HFFc6 (cell line): ENCODE results near the gene CELF3. TPM values are rescaled to one million over a fixed set of nuclear protein-coding genes. Genes with fewer than 3 reads are reported as not detected.

Source experiments
- DNase-seq: peaks from one replicate; pipeline ENCODE4 v3.0.0-alpha.2; 2018
- H3K27ac Mint-ChIP-seq: 2 replicates; pipeline ENCODE4 v1.8.0; 2020; ENCODE audit warnings: mild to moderate bottlenecking, mixed read lengths
- H3K27me3 Mint-ChIP-seq: 2 replicates; pipeline ENCODE4 v1.8.0; 2021; ENCODE audit warnings: mild to moderate bottlenecking, moderate library complexity, mixed read lengths; ENCODE audit not compliant: insufficient read depth
- H3K36me3 Mint-ChIP-seq: 2 replicates; pipeline ENCODE4 v1.8.0; 2021; ENCODE audit warnings: low read depth, mixed read lengths
- H3K4me1 Mint-ChIP-seq: 2 replicates; pipeline ENCODE4 v1.8.0; 2020; ENCODE audit warnings: low read depth, mixed read lengths
- H3K4me3 Mint-ChIP-seq: 2 replicates; pipeline ENCODE4 v1.8.0; 2020; ENCODE audit warnings: mild to moderate bottlenecking, moderate library complexity, mixed read lengths
- H3K9me3 Mint-ChIP-seq: 2 replicates; pipeline ENCODE4 v1.8.0; 2020; ENCODE audit warnings: mild to moderate bottlenecking, mixed read lengths
- total RNA-seq, 6 experiments: library from RNA; stranded (reverse); fragmentation: NEBNext Ultra II Directional; extraction: Animal tissue kit (Norgen Biotek cat#: 25700); gene quantifications; 2 replicates in 1 of 6; 3 replicates in 5 of 6; pipeline ENCODE4 v1.2.3, GENCODE V29; 2021
- TF ChIP-seq, protein P1 (sequence below): fragments of 200-600 bp; sonication (generic); IDR thresholded peaks from 2 replicates; pipeline ENCODE4 v1.5.0; 2021; ENCODE audit warnings: antibody characterized with exemption, mild to moderate bottlenecking

The CELF3 gene
- total RNA-seq, 6 experiments from 2014 or later = not detected

DNA sequence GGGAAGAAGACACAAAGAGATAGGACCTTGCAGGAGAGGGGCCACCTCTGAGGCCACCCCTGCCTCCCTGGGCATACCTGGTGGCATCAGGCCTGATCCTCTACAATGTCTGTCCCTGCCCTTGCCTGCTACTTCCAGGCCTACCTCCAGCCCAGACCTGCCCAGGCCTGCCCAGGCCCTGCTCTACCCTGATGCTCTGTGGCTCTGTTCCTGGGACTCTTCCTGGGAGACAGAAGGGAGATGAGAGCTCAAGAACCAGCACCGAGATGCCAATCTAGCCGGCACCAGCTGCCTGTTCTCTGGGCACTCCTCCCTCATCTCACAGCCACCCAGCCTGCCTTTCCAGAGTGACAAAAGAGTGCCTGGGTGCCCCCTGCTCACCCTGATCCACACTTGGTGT is 2.7 kb downstream of the CELF3 start:
- no peak overlapping the region for H3K27ac Mint-ChIP-seq
- DNase-seq = no peak
- H3K36me3 Mint-ChIP-seq = no peaks in the 10 kb centered on the region
- H3K4me3 Mint-ChIP-seq = no peak overlapping the region
- TF ChIP-seq, protein P1, sequence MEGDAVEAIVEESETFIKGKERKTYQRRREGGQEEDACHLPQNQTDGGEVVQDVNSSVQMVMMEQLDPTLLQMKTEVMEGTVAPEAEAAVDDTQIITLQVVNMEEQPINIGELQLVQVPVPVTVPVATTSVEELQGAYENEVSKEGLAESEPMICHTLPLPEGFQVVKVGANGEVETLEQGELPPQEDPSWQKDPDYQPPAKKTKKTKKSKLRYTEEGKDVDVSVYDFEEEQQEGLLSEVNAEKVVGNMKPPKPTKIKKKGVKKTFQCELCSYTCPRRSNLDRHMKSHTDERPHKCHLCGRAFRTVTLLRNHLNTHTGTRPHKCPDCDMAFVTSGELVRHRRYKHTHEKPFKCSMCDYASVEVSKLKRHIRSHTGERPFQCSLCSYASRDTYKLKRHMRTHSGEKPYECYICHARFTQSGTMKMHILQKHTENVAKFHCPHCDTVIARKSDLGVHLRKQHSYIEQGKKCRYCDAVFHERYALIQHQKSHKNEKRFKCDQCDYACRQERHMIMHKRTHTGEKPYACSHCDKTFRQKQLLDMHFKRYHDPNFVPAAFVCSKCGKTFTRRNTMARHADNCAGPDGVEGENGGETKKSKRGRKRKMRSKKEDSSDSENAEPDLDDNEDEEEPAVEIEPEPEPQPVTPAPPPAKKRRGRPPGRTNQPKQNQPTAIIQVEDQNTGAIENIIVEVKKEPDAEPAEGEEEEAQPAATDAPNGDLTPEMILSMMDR = no peak
- H3K9me3 Mint-ChIP-seq = no peaks in the 10 kb centered on the region
- peaks cover 53% of the 10 kb centered on the region for H3K27me3 Mint-ChIP-seq
- 0 out of 2 replicates have a peak, but pooled peaks cover 6% of the 10 kb centered on the region for H3K4me1 Mint-ChIP-seq

DNA sequence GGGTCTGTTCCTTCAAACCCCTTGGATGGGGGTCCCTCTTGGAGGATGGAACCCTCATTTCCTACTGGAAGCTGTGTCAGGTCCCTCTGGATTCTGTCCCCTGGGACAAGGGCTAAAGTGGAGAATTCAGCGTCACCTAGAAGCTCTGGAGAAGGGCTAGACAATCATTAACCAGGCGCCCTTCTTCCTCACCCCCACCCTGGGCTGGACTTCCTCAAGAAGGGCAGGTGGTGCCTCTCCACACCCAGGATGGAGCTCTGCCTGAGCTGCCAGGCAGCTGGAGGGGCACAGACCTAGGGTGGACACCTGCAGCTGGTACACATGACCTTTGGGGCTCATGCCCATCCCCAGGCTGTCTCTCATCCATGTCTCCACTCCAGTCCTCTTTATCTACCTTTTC is 3.6 kb downstream of the CELF3 start:
- 0 out of 2 replicates have a peak, but pooled peaks cover 6% of the 10 kb centered on the region for H3K4me1 Mint-ChIP-seq
- H3K27me3 Mint-ChIP-seq = peaks cover 52% of the 10 kb centered on the region
- no peak overlapping the region for H3K4me3 Mint-ChIP-seq
- TF ChIP-seq, protein P1 = no peak
- H3K27ac Mint-ChIP-seq = no peak overlapping the region
- H3K9me3 Mint-ChIP-seq = no peaks in the 10 kb centered on the region
- H3K36me3 Mint-ChIP-seq = no peaks in the 10 kb centered on the region
- DNase-seq = no peak

DNA sequence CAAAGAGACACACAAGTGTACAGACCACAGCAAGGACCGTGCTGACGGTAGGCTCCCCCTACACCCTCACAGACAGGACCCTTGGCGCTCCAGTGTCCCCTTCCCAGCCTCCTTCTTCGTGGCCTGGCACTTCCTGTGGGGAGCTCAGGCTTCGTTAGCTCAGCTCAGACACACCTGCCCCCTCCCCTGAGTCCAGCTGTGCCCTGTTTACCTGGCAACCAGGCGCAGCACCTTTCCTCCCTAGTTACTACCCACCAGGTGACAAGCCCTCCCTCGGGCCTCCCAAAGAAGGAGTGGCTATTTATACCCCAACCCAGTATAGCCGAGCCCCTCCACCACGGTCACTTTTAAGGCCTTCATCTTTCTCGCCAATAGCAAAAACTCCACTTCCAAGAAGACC is 4.7 kb downstream of the CELF3 start:
- TF ChIP-seq, protein P1 = no peak
- H3K4me3 Mint-ChIP-seq = no peak overlapping the region
- H3K27ac Mint-ChIP-seq = no peak overlapping the region
- H3K9me3 Mint-ChIP-seq = no peaks in the 10 kb centered on the region
- H3K27me3 Mint-ChIP-seq = peaks cover 42% of the 10 kb centered on the region
- no peaks in the 10 kb centered on the region for H3K36me3 Mint-ChIP-seq
- no peak for DNase-seq
- 0 out of 2 replicates have a peak, but pooled peaks cover 2% of the 10 kb centered on the region for H3K4me1 Mint-ChIP-seq

DNA sequence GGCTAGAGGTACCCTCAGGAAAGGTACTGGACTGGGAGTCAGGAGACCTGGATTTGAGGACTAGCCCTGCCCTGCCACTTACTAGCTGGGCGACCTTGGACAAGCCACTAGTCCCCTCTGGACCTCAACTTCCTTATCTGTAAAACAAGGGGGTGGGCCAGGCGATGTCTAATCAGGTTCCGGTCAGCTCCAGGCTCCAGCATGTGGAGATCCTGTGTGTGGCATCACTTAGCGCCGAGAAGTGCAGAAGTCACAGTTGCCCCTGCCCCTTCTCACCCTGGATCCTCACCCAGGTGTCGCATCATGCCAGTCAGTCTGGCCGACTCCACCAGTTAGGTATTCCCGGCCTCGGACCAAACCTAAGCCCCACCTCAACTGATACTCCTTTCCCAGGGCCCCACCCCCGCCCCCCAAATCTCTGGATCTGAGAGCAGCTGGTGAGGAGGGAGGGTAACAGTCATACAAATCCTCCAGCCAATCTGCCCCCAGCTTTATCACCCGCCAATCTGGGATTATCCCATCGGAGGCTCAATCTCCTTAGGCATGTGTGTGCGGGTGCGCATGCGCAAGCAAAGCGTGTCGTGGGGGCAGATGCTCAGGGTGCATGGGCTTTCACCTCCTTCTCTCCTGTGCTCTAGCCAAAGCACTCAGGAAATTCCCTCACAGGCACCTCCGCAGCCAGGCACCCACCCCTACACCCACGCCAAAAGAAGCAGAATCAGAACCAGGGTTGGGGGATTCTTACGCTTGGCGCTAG is 5.4 kb downstream of the CELF3 start:
- H3K4me1 Mint-ChIP-seq = no peaks in the 10 kb centered on the region
- no peak overlapping the region for H3K4me3 Mint-ChIP-seq
- H3K9me3 Mint-ChIP-seq = no peaks in the 10 kb centered on the region
- peaks cover 42% of the 10 kb centered on the region for H3K27me3 Mint-ChIP-seq
- no peak for DNase-seq
- no peaks in the 10 kb centered on the region for H3K36me3 Mint-ChIP-seq
- H3K27ac Mint-ChIP-seq = no peak overlapping the region
- TF ChIP-seq, protein P1 = no peak

DNA sequence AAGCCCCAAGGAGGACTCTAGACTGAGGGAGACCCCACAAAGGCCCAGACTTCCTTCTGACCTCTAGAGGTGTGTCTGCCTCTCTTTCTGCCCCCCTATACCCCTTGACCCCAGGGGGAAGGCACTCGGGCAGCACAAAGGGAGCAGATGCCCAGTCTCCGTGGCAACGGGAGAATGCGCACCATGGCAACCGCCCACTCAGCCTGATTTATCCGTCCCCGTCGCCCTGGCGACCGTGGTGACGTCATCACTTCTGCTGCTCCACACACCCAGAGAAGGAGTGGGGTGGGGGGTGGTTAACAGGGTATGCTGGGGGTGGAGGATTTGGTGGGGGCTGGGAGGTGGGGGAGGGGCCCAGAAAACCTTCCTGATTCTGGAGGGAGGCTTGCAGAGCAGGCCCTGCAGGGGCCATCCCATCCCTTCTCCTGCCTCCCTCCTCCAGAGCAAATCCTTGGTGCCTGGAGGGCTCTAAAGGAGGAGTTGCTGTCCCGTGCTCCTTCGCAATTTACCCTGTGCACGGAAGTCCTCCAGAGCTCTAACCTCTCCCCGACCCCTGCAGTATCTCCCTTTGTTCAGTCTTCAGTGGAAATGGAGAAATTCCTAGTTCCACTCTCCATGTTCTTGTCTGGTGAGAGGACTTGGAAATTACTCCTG is 6.3 kb downstream of the CELF3 start:
- no peak overlapping the region for H3K27ac Mint-ChIP-seq
- peak; percentile 12 for DNase-seq
- peaks cover 37% of the 10 kb centered on the region for H3K27me3 Mint-ChIP-seq
- no peaks in the 10 kb centered on the region for H3K9me3 Mint-ChIP-seq
- TF ChIP-seq, protein P1 = no peak
- H3K4me1 Mint-ChIP-seq = no peaks in the 10 kb centered on the region
- H3K36me3 Mint-ChIP-seq = no peaks in the 10 kb centered on the region
- no peak overlapping the region for H3K4me3 Mint-ChIP-seq
